ENCODE results near the gene AGMAT.

Gene AGMAT

GRCh38 chr1:15568387-15569073 is 16.3 kb downstream of the AGMAT start:
- no peak for DNase-seq

GRCh38 chr1:15559189-15559810 is 25.6 kb downstream of the AGMAT start:
- no peak for DNase-seq

- no peak for DNase-seq
These were observed 26.3 kb downstream of the AGMAT start for GRCh38 chr1:15558516-15558915.

GRCh38 chr1:15557594-15557993 is 27.3 kb downstream of the AGMAT start:
- DNase-seq, result no peak

GRCh38 chr1:15557008-15557407 is 27.8 kb downstream of the AGMAT start:
- no peak for DNase-seq

GRCh38 chr1:15550573-15550972 is 34.3 kb downstream of the AGMAT start:
- DNase-seq, result peak in 1 of 58 donors; percentile 2

- no peak for DNase-seq
These were observed 38.2 kb downstream of the AGMAT start for GRCh38 chr1:15546641-15547040.

- DNase-seq, result peak in 12 of 58 donors; percentile 3 to 55 (median 32)
These were observed 41.0 kb downstream of the AGMAT start for GRCh38 chr1:15543589-15544568.

GRCh38 chr1:15543251-15543588 is 41.6 kb downstream of the AGMAT start:
- peak in 2 of 58 donors; percentile 28 to 36 for DNase-seq

- DNase-seq, result no peak
These were observed 42.2 kb downstream of the AGMAT start for GRCh38 chr1:15542388-15543250.

- no peak for DNase-seq
These were observed 43.5 kb downstream of the AGMAT start for GRCh38 chr1:15541231-15541792.

GRCh38 chr1:15540186-15540585 is 44.7 kb downstream of the AGMAT start:
- DNase-seq, result no peak

- DNase-seq, result no peak
These were observed 46.1 kb downstream of the AGMAT start for GRCh38 chr1:15538771-15539170.

GRCh38 chr1:15531682-15532081 is 53.2 kb downstream of the AGMAT start:
- no peak for DNase-seq

- no peak for DNase-seq
These were observed 53.8 kb downstream of the AGMAT start for GRCh38 chr1:15531003-15531402.

- DNase-seq, result peak; percentile 90 to 100 (median 99)
These were observed 58.1 kb downstream of the AGMAT start, which contains the start of gene DNAJC16 for GRCh38 chr1:15526490-15527339. TSS of gene DNAJC16 (plus strand) at chr1:15526848. CDS start at chr1:15529106, 2,258 bp downstream.

- no peak for DNase-seq
These were observed 58.8 kb downstream of the AGMAT start for GRCh38 chr1:15526021-15526489.

GRCh38 chr1:15525050-15526020 is 59.5 kb downstream of the AGMAT start:
- DNase-seq, result peak in 3 of 58 donors; percentile 36 to 79 (median 38)

Data from anterior cingulate cortex (tissue), 58 donors.